ENCODE measurements around the gene SIX1.

SIX1 gene

GRCh38 chr14:60641742-60642269 is 7.5 kb downstream of the SIX1 start:
- no peak overlapping the region for H3K4me3 ChIP-seq (ENCODE audit: low read depth, low read length)
- TF ChIP-seq CTCF (IDR thresholded peaks at IDR 0.05; ENCODE audit: insufficient read depth, low read depth, low read length, missing control alignments), result no peak
- DNase-seq (ENCODE audit: low read depth), result no peak

GRCh38 chr14:60640859-60641741 is 8.2 kb downstream of the SIX1 start:
- no peak overlapping the region for H3K4me3 ChIP-seq (ENCODE audit: low read depth, low read length)
- DNase-seq (ENCODE audit: low read depth), result no peak
- no peak for TF ChIP-seq CTCF (IDR thresholded peaks at IDR 0.05; ENCODE audit: insufficient read depth, low read depth, low read length, missing control alignments)

GRCh38 chr14:60639674-60640073 is 9.6 kb downstream of the SIX1 start:
- TF ChIP-seq CTCF (IDR thresholded peaks at IDR 0.05; ENCODE audit: insufficient read depth, low read depth, low read length, missing control alignments), result no peak
- H3K4me3 ChIP-seq (ENCODE audit: low read depth, low read length), result no peak overlapping the region
- DNase-seq (ENCODE audit: low read depth), result no peak

GRCh38 chr14:60637479-60638315 is 11.6 kb downstream of the SIX1 start:
- TF ChIP-seq CTCF (IDR thresholded peaks at IDR 0.05; ENCODE audit: insufficient read depth, low read depth, low read length, missing control alignments), result no peak
- DNase-seq (ENCODE audit: low read depth), result no peak
- no peak overlapping the region for H3K4me3 ChIP-seq (ENCODE audit: low read depth, low read length)

GRCh38 chr14:60636879-60637478 is 12.3 kb downstream of the SIX1 start:
- H3K4me3 ChIP-seq (ENCODE audit: low read depth, low read length), result no peak overlapping the region
- TF ChIP-seq CTCF (IDR thresholded peaks at IDR 0.05; ENCODE audit: insufficient read depth, low read depth, low read length, missing control alignments), result no peak
- no peak for DNase-seq (ENCODE audit: low read depth)

GRCh38 chr14:60634153-60634552 is 15.1 kb downstream of the SIX1 start:
- no peak for DNase-seq (ENCODE audit: low read depth)
- TF ChIP-seq CTCF (IDR thresholded peaks at IDR 0.05; ENCODE audit: insufficient read depth, low read depth, low read length, missing control alignments), result no peak
- H3K4me3 ChIP-seq (ENCODE audit: low read depth, low read length), result no peak overlapping the region
